ENCODE measurements around the gene FADS1.

Gene FADS1

DNA sequence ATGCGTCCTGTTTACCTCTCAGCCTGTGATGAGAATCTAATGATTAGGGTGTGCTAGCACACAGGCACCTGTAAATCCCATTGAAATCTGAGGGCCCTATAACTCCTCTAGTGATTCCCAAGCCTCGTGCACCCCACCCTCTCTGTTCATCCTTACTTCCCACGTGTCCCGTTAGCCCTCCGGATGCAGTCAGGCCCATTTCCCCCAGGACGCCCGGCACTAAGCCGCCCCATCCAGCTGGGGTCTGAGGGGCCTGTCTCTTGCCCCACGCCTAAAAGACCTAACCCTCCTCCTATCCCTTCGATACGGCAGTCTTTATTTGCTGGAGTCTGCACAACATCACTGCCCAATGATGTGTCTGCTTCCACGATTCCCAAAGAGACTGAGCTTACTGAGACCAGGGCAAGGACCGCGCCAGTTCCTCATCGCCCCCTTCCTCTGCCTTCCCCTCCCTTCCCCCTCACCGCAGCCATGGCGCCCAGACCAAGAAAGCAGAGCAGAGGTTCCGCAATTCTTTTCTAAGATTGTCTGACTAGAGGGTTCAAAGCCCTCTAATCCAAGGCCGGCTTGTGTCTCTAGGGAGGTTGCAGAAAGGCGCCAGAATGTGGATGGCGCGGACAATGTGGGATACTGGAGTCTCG, 10.2 kb upstream of the FADS1 start:
- no peak for DNase-seq (ENCODE audit: low read depth)

DNA sequence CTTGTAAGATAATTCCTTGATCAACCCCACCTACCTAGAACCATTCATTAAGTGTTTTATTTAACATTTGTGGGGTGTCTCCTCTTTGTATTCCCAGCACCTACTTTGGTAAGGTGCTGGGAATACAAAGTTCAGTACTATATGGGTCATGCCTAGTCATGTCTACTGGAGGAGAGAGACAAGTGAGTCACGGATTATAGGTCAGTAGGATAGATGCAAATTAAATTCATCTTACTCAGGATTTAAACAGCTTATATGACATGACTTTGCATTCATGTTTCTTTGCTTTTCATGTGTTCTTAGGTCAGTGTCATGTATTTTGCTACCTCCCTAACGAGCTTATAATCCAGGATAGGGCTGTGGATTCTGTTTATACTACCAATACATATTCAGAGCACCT, 3.4 kb upstream of the FADS1 start:
- DNase-seq (ENCODE audit: low read depth) = no peak

GRCh38 chr11:61817471-61818202, 834 bp upstream of the FADS1 start:
- DNase-seq (ENCODE audit: low read depth) = no peak

DNA sequence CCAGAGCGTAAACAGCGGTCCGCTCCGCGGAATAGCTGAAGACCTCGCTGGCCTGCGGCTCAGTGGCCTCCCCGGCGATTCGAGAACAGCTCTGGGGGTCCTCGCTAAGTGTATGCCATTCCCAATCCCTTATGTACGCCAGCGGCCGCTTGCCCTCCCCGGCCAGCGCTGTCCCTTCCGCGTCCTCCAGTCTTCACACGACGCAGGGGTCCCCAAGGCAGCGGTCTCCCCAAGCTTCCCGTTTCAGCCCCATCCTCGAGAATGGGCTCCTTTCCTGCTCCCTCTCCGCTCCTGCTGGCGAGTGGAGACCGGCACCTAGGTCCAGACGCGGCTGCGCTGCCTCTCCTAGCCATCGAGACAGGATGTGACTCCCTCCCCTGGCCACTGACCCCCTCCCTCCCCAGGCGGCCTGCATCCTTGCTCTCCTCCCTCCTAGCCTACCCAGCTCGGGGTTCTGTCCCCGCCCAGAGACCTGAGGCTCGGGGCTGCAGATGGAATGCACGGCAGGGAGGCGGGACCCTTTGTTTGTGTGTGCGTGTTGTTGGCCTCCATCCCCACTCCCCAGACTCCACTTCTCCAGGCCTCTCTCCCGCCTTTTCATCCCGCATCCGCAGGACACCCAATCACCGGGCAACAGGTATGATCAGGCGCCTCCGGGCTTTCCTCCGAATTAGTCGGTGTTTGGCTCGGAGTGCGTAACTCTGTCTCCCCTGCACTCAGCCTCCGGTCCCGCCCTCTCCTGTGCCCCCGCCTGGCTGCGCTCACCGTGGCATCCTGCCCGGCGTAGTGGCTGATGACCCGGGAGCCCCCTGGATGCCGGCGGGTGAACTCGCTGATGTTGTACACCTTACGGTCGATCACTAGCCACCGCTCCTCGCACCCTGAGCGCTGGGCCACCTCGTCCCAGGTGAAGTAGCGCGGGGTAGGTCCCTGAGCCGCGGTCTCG, 740 bp downstream of the FADS1 start:
- DNase-seq (ENCODE audit: low read depth) = no peak

DNA sequence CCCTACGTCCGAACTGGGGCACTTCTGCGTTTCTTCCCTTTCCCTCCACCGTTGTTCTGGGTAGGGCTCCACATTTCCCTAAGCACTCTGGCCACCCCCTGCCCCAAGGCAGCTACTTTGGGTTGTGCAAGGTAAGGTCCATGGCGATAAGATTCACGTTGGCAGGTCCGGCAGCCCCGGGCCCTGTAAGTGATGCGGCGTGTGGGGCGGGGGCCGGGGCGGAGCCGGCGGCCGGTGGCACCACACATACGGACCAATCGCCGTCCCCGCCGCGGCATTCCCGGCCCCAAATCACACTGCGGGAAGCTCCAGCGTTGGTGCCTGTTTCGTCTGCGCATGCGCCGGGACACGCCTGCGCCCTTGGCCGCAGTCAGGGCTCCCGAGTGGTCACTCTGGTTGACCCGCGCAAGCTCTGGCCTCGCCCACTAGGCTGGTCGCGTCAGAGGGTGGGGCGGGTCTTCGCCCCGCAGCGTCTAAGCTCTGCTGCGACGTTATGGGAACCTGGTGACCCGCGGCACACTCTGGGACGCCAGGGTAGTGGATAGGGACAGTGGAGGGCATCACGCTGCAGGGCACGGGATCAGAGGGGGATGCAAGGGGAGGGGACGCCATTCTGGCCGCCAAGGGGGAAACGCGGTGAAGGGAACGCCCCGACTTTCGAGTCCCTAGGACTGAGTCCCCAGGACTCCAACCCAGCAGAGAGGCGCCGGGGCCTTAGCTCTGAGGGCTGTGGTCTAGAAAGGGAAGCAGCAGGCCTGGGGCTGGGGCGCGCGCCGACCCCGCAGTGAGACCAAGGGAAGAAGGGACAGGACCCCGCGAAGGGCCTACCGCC, 1.6 kb downstream of the FADS1 start:
- DNase-seq (ENCODE audit: low read depth) = peak; percentile 91

DNA sequence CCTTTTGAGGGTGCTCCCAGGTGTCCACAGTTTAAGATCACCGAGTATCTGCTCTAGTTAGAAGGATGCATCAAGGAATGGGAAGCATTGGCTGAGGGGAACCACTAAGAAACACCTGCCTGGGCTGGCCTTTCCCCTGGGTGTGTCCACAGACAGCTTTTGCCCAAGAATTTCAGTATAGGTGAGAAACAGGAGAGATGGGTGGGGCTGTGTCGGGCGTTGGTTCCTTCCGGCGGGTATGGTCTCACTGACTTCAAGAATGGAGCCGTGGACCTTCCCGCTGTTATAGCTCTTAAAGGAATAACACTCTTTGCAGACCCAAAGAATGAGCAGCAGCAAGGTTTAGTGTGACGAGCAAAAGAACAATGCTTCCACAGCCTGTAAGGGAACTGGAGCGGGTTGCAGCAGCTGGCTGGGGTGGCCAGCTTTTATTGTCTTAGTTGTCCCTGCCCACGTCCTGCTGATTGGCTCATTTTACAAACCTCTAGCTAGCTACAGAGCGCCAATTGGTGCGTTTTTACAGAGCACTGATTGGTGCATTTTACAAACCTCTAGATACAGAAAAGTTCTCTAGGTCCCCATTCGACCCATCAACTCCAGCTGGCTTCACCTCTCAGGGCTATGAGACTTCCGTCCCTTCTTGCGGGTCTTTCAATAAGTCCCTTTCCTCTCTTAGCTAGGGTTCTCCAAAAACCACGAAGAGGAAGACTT, 2.4 kb downstream of the FADS1 start:
- DNase-seq (ENCODE audit: low read depth) = no peak

- no peak for DNase-seq (ENCODE audit: low read depth)
Measured at GRCh38 chr11:61812736-61813411, 3.9 kb downstream of the FADS1 start.

DNA sequence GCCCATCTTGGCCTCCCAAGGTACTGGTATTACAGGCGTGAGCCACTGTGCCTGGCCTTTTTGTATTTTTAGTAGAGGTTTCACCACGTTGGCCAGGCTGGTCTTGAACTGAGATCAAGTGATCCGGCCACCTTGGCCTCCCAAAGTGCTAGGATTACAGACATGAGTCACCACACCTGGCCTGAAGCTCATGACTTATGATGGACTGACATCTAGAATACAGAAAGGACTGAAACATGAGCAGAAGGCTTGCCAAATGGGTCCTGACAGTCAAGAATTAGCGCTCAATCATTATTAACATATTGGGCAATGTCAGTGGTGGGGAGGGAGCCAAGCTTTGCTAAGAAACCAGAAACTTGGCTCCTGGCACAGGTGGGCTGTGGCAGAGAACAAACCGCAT, 5.0 kb downstream of the FADS1 start:
- DNase-seq (ENCODE audit: low read depth) = no peak

- no peak for DNase-seq (ENCODE audit: low read depth)
Measured at GRCh38 chr11:61810671-61811175, 6.1 kb downstream of the FADS1 start.

- DNase-seq (ENCODE audit: low read depth) = no peak
Measured at GRCh38 chr11:61806785-61807184, 10.0 kb downstream of the FADS1 start.

GRCh38 chr11:61805146-61805545, 11.7 kb downstream of the FADS1 start:
- no peak for DNase-seq (ENCODE audit: low read depth)

DNA sequence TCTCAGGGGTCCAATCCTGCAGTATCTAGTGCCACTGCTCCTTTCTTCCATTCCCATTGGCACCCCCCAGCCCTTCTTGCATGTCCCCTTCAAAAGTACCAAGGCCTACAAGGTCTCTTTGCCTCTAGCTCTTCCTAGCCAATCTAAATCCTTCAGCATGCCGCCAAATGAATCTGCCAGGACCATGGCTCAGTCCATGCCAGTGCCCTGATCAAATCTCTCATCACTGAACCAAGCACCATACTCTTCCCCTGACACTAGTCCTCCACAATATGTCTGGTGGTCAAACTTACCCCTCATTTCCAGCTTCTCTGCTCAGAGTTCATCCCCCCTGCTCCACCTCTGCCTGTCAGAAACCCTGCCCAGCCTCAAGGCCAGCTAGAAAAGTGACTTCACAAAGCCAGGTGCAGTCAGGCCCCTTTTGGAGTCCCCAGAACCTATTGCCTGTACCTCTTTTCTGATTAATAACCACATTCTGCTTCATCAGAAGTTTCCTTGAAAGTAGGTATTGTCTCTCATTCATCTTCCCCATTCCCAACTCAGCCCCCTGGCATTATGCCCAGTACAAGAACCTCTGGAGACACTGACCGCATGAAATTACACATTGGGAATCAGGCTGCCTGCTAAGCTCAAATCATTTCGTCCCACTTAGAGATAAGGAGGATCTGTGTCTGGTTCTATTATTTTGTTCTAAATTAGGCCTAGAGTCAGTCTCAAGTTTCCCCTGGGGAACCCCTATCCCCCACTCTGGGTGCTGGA, 12.7 kb downstream of the FADS1 start:
- DNase-seq (ENCODE audit: low read depth) = no peak

GRCh38 chr11:61802605-61803004, 14.2 kb downstream of the FADS1 start:
- no peak for DNase-seq (ENCODE audit: low read depth)

- peak; percentile 27 for DNase-seq (ENCODE audit: low read depth)
Measured at GRCh38 chr11:61800331-61801281, 16.2 kb downstream of the FADS1 start.

GRCh38 chr11:61799665-61800284, 17.0 kb downstream of the FADS1 start:
- no peak for DNase-seq (ENCODE audit: low read depth)

- peak; percentile 31 for DNase-seq (ENCODE audit: low read depth)
Measured at GRCh38 chr11:61797263-61797944, 19.4 kb downstream of the FADS1 start.

- no peak for DNase-seq (ENCODE audit: low read depth)
Measured at GRCh38 chr11:61795876-61796526, 20.8 kb downstream of the FADS1 start.

Data from CMK (cell line).